GM21576 (cell line): ENCODE results near the gene TBC1D7.
A peak's percentile ranks its signal among the peaks of the same experiment; 100 is the strongest.

Source experiments
- ATAC-seq: cut with Tn5 transposase; IDR thresholded peaks from one replicate; pipeline ENCODE4 v1.9.1; 2021; ENCODE audit warnings: mild to moderate bottlenecking, moderate library complexity; ENCODE audit not compliant: unreplicated experiment

TBC1D7 gene

DNA sequence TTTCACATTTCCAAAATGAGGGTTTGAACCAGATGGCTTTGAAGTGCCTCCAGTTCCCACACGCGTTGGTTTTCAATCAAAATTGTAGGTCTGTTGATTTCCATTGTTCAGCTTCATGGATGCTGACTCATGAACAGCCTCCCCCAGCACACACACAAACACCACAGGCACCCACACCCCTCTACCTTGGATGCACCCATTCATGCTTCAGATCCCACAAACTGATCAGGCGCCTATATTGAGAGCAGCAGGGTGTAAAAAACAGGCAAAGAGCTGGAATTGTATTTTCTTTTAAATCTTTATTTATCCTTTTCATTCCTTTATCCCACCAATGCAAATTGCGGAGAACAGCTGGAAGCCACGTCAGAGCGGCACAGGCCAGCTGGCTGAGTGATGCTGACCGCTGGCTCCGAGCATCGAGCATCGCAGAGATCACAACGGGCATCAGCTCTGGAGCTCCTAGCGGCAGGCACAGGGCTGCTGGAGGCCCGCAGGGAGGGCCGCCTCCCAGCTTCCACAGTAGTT, 29.3 kb upstream of the TBC1D7 start:
- ATAC-seq: no peak

- ATAC-seq: peak; percentile 82
Measured at GRCh38 chr6:13355999-13356785, 27.9 kb upstream of the TBC1D7 start.

DNA sequence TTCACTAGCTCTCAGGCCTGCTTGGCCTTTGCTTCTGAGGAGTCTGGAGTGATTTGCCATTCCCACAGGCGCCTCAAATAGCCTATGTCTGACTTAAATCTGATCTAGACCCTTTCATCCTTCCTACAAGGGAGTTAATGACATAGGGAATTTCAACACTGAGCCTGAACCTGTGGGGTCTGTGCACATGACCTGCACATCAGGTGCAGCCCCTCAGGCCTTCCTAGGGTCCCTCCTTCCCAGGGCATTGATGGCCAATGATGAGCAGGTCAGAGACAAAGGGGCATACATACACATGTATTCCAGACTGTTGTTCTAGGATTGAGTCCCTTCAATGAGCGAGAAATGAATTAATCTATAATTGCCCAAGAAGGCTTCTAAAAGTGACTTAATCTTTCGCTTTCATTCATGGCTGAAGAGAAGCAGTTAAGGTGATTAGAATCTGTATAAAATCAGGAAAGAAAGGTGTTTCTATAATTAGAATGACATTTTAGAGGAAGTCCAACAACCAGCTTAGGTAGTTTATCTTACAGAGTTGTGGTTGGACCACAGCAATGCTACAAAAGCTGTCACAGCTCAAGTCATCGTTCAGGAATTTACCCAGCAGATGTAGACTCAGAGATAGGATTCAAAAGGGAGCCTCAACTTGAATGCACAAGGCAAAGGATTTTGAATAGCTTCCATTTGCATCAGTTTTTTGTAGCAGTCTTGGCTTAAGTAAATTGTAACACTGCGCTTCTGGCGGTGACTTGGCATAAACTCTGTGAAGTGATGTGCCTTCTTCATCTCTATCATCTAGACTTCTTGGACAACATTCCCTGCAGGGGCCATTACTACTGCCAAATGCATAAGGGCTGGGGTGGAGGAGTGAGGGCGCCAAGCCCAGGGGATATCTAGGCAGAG, 27.0 kb upstream of the TBC1D7 start:
- peak; percentile 38 for ATAC-seq

- ATAC-seq: no peak
Measured at GRCh38 chr6:13354331-13355042, 26.1 kb upstream of the TBC1D7 start.

- ATAC-seq: no peak
Measured at GRCh38 chr6:13352165-13352564, 23.8 kb upstream of the TBC1D7 start.

GRCh38 chr6:13351271-13351670, 22.9 kb upstream of the TBC1D7 start:
- ATAC-seq: no peak

- no peak for ATAC-seq
Measured at GRCh38 chr6:13349811-13350506, 21.6 kb upstream of the TBC1D7 start.

- ATAC-seq: no peak
Measured at GRCh38 chr6:13348334-13349113, 20.2 kb upstream of the TBC1D7 start.

- no peak for ATAC-seq
Measured at GRCh38 chr6:13346245-13346644, 17.9 kb upstream of the TBC1D7 start.

DNA sequence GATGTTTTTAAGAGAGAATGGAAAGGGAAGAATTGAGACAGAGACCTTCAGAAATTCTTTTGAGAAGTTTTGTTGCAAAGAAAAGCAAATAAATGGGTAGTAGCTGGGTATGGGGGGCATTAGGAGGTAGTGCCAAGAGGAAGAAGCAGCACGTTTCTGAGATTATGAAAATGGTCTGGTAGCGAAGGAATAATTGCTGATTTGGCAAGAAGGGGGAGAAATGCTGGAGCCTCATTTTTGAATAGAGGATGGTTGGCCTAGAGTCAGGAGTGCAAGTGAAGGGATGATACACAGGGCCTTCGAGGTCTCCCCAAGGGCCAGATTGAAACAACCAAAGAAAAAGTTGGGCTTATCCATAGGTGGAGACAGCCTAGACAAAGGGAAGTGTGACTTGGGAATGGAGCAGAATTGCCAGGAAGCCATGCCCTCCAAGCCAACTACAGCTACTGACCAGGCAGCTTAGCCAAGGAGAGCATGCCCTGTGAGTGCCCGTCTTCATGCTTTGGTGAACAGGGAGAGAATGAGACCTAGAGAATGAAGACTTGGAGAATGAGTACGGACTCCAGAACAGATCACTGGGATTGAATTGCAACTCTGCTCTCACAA, 14.2 kb upstream of the TBC1D7 start:
- no peak for ATAC-seq

GRCh38 chr6:13339863-13340630, 11.7 kb upstream of the TBC1D7 start:
- ATAC-seq: no peak

DNA sequence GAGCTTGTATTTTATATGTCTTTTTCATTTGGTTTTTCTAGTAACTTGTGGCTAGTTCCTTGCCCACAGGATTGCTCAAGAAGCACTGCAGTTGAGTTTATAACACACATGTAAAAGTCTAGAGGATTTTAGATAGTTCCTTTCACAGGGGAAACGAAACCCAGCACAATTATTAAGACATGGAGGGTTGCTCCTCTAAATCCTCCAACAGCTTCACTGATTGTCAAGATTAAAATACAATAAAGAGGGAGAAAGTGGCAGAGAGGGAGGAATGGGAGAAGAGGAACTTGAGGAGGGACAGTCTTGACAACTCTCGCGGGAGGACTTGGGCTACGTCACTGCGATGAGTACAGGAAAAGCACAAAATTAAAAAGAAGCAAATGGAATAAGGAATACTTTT, 9.7 kb upstream of the TBC1D7 start:
- no peak for ATAC-seq

DNA sequence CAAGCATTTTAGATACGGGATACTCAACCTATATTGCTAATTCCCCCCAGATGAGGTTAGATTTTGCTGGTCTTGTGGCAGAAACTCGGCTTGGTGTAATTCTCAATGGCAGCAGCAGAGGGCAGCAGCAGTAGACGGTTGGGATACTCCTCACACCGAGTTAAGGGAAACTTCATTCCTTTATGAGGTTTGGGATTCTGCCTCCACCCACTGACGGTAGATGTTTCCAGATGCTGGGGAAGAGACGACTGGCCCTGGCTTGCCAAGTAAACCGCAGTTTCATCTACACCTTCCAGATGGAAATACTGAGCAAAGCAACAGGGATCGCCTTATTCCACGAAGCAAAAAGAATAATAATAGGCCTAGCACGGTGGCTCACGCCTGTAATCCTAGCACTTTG, 8.2 kb upstream of the TBC1D7 start:
- no peak for ATAC-seq

DNA sequence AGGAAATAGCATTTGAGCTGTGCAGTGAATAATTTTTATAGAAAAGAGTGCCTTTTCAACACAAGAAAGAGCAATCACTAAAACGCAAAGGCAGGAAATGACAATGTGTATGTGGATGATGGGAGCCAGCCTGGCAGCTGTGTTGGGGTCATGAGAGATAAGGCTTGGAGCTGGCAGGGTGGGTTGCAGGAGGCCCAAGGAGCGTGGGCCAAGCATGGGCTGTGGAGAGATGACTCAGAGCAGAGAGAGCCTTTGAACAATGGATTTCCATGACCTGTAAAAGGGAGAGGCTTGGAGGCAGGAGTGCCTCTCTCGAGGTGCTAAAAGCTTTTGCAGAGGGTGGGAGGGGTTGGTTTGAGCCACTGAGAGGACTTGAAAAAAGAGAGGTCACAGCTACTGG, 6.6 kb upstream of the TBC1D7 start:
- no peak for ATAC-seq

GRCh38 chr6:13332349-13332706, 4.0 kb upstream of the TBC1D7 start:
- ATAC-seq: no peak

GRCh38 chr6:13331516-13332348, 3.4 kb upstream of the TBC1D7 start:
- ATAC-seq: no peak

DNA sequence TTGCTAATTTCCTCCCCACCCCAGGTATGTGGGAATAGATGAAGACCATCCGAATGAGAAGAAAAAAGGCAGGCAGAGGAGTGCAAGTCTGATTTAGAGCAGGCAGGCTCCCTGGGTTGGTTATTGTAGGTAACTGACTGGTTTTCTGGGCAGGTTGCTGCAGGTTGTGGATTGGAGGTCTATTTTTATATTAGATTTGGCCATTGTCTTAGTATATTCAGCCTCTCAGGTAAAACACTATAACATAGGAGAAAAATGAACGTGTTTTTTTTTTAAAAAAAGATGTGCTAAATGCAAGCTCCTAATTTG, 492 bp upstream of the TBC1D7 start:
- ATAC-seq: no peak

- ATAC-seq: no peak
Measured at GRCh38 chr6:13327691-13328075, 654 bp downstream of the TBC1D7 start.
